ENCODE measurements around the gene TGFB1I1.

TGFB1I1 gene

GRCh38 chr16:31513884-31514283, 41.9 kb downstream of the TGFB1I1 start:
- H3K36me3 ChIP-seq (ENCODE audit: insufficient read depth) = no peaks in the 10 kb centered on the region
- H2AFZ ChIP-seq (ENCODE audit: low read depth) = no peak overlapping the region
- no peak overlapping the region for H3K4me2 ChIP-seq
- H3K4me3 ChIP-seq (IDR thresholded peaks at IDR 0.05; ENCODE audit: insufficient read depth, low read depth, low read length) = no peak overlapping the region
- no peak overlapping the region for H3K9ac ChIP-seq
- no peak overlapping the region for H3K27ac ChIP-seq
- H3K27me3 ChIP-seq (ENCODE audit: insufficient read depth, low read depth) = 0 out of 2 replicates have a peak, but pooled peaks cover 3% of the 10 kb centered on the region
- TF ChIP-seq CTCF (conservative IDR thresholded peaks at IDR 0.05; ENCODE audit: low read depth, low read length) = no peak
- H3K4me1 ChIP-seq (ENCODE audit: low read depth, poor library complexity, severe bottlenecking) = peaks cover 10% of the 10 kb centered on the region
- peaks cover 5% of the 10 kb centered on the region; the same call in 1 of the 2 replicates for H3K79me2 ChIP-seq (ENCODE audit: insufficient read depth, low read depth)
- H4K20me1 ChIP-seq (ENCODE audit: insufficient read depth) = no peaks in the 10 kb centered on the region

DNA sequence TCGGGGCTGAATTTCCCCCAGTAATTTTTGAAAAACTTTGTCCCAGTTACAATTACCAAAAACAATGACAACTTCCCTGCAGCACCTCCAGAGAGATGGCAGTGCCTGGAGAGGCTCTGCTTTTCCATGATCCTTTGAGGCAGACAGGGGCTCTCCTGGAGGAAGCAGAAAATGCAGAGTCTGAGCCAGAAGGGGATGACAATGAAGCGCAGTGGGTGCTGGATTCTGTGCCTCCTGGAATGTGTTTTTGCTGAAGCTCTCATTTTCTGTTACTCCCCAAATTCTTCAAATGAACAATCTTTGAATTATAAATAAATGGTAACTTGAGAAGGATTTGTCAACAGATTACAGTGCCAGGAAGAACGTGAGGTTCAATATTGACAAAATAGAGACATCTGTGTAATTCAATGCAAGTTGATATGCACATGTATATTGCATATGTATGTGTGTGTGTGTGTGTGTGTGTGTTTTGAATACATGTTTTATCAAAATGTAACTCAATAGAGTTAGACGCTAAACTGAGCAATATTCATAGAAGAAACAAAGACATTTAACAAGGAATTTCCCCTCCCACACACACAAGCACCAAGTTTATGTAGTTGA, 45.9 kb downstream of the TGFB1I1 start:
- Histone ChIP-seq H2AFZ (ENCODE audit: low read depth) (no peak overlapping the region), H4K20me1 (ENCODE audit: insufficient read depth) (no peaks in the 10 kb centered on the region), H3K9ac (no peak overlapping the region), H3K4me1 (ENCODE audit: low read depth, poor library complexity, severe bottlenecking) (no peaks in the 10 kb centered on the region), H3K4me2 (no peak overlapping the region), H3K36me3 (ENCODE audit: insufficient read depth) (no peaks in the 10 kb centered on the region), H3K27ac (no peak overlapping the region), H3K79me2 (ENCODE audit: insufficient read depth, low read depth) (no peaks in the 10 kb centered on the region), H3K4me3 (IDR thresholded peaks at IDR 0.05; ENCODE audit: insufficient read depth, low read depth, low read length) (no peak overlapping the region), H3K27me3 (ENCODE audit: insufficient read depth, low read depth) (0 out of 2 replicates have a peak, but pooled peaks cover 3% of the 10 kb centered on the region)
- TF ChIP-seq CTCF (conservative IDR thresholded peaks at IDR 0.05; ENCODE audit: low read depth, low read length) = no peak

DNA sequence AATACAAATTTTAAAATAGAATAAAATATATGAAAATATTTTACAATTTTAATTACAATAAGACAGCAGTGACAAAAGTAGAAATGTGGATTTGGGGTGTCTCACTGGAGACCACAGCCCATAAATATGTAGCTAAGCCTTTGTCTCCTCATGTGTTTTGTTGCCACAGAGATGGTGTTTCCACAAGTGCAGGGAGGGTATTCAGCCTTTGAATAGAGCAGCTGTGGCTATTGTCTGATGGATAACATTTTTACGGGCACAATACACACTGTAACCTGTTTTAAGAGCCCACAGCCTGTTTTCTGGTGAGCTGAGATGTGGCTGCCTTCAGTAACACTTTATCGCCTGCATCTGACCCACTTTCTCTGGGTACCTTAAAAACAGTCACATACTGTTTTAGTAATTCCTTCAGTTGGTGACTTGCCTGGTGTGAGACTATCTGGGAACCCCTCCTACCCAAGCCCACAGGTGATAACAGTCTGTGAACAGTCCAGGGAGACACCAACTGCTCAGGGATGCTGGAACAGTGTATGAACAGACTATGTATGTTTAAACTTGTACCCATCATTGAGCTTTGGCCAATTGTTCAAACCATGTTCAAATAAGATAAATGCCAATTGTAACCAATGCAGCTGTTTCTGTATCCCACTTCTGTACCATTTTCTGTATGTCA, 47.9 kb downstream of the TGFB1I1 start:
- Histone ChIP-seq H3K4me3 (IDR thresholded peaks at IDR 0.05; ENCODE audit: insufficient read depth, low read depth, low read length) (no peak overlapping the region), H3K79me2 (ENCODE audit: insufficient read depth, low read depth) (no peaks in the 10 kb centered on the region), H3K4me2 (no peak overlapping the region), H2AFZ (ENCODE audit: low read depth) (no peak overlapping the region), H3K9ac (no peak overlapping the region), H4K20me1 (ENCODE audit: insufficient read depth) (no peaks in the 10 kb centered on the region), H3K27ac (no peak overlapping the region), H3K27me3 (ENCODE audit: insufficient read depth, low read depth) (0 out of 2 replicates have a peak, but pooled peaks cover 3% of the 10 kb centered on the region), H3K4me1 (ENCODE audit: low read depth, poor library complexity, severe bottlenecking) (no peaks in the 10 kb centered on the region), H3K36me3 (ENCODE audit: insufficient read depth) (no peaks in the 10 kb centered on the region)
- no peak for TF ChIP-seq CTCF (conservative IDR thresholded peaks at IDR 0.05; ENCODE audit: low read depth, low read length)

GRCh38 chr16:31521368-31521767, 49.4 kb downstream of the TGFB1I1 start:
- H3K9ac ChIP-seq = no peak overlapping the region
- no peaks in the 10 kb centered on the region for H3K79me2 ChIP-seq (ENCODE audit: insufficient read depth, low read depth)
- no peak overlapping the region for H3K27ac ChIP-seq
- TF ChIP-seq CTCF (conservative IDR thresholded peaks at IDR 0.05; ENCODE audit: low read depth, low read length) = no peak
- no peak overlapping the region for H3K4me3 ChIP-seq (IDR thresholded peaks at IDR 0.05; ENCODE audit: insufficient read depth, low read depth, low read length)
- H3K4me2 ChIP-seq = no peak overlapping the region
- 0 out of 2 replicates have a peak, but pooled peaks cover 2% of the 10 kb centered on the region for H3K27me3 ChIP-seq (ENCODE audit: insufficient read depth, low read depth)
- no peaks in the 10 kb centered on the region for H3K4me1 ChIP-seq (ENCODE audit: low read depth, poor library complexity, severe bottlenecking)
- H4K20me1 ChIP-seq (ENCODE audit: insufficient read depth) = no peaks in the 10 kb centered on the region
- H2AFZ ChIP-seq (ENCODE audit: low read depth) = no peak overlapping the region
- no peaks in the 10 kb centered on the region for H3K36me3 ChIP-seq (ENCODE audit: insufficient read depth)
